MM.1S (cell line): ENCODE data around the gene ADARB2.
"Not testable (repeated sequence)": the region's sequence is repeated elsewhere in the genome, so short reads cannot be mapped to it uniquely, and the experiment has no call there.

Experiments
- DNase-seq: peaks from one replicate; pipeline ENCODE4 v3.0.0-alpha.2; 2015
- H2AFZ ChIP-seq: fragments of 300-600 bp; sonication (generic); 2 replicates; pipeline ENCODE4 v1.6.0; 2016; ENCODE audit warnings: antibody characterized with exemption, low read length
- H3F3A ChIP-seq: fragments of 300-600 bp; sonication (generic); 2 replicates; pipeline ENCODE4 v1.6.1; 2016; ENCODE audit warnings: mild to moderate bottlenecking, antibody characterized with exemption, low read length, moderate library complexity, mixed read lengths; ENCODE audit not compliant: insufficient read depth
- H3K27ac ChIP-seq: fragments of 300-600 bp; sonication (generic); 2 replicates; pipeline ENCODE4 v1.5.1; 2016; ENCODE audit warnings: mild to moderate bottlenecking, low read length
- H3K27me3 ChIP-seq: fragments of 300-600 bp; sonication (generic); replicated peaks from 2 replicates; pipeline ENCODE4 v1.6.0; 2016; ENCODE audit warnings: low read length; ENCODE audit not compliant: insufficient read depth
- H3K36me3 ChIP-seq: fragments of 300-600 bp; sonication (generic); replicated peaks from 2 replicates; pipeline ENCODE4 v1.6.1; 2016; ENCODE audit warnings: mild to moderate bottlenecking, low read length, mixed read lengths; ENCODE audit not compliant: insufficient read depth
- H3K4me1 ChIP-seq: fragments of 300-600 bp; sonication (generic); 2 replicates; pipeline ENCODE4 v1.6.1; 2016; ENCODE audit warnings: low read length, mixed read lengths
- H3K4me2 ChIP-seq: fragments of 300-600 bp; sonication (generic); 2 replicates; pipeline ENCODE4 v1.6.0; 2016; ENCODE audit warnings: low read depth, low read length
- H3K4me3 ChIP-seq: fragments of 300-600 bp; sonication (generic); 2 replicates; pipeline ENCODE4 v1.5.1; 2016; ENCODE audit warnings: low read length, mixed read lengths
- H3K79me2 ChIP-seq: fragments of 300-600 bp; sonication (generic); 2 replicates; pipeline ENCODE4 v1.6.1; 2016; ENCODE audit warnings: mixed run types, low read length, mixed read lengths
- H3K9ac ChIP-seq: fragments of 300-600 bp; sonication (generic); 2 replicates; pipeline ENCODE4 v1.6.1; 2016; ENCODE audit warnings: low read length, mixed read lengths
- H3K9me2 ChIP-seq: fragments of 300-600 bp; sonication (generic); replicated peaks from 2 replicates; pipeline ENCODE4 v1.6.1; 2016; ENCODE audit warnings: mild to moderate bottlenecking, low read length, mixed read lengths; ENCODE audit not compliant: insufficient read depth
- H3K9me3 ChIP-seq: fragments of 300-600 bp; sonication (generic); replicated peaks from 2 replicates; pipeline ENCODE4 v1.6.1; 2016; ENCODE audit warnings: mild to moderate bottlenecking, low read length, mixed read lengths; ENCODE audit not compliant: insufficient read depth
- H4K20me1 ChIP-seq: fragments of 300-600 bp; sonication (generic); 2 replicates; pipeline ENCODE4 v1.6.1; 2016; ENCODE audit warnings: mild to moderate bottlenecking, low read length, moderate library complexity, mixed read lengths; ENCODE audit not compliant: insufficient read depth
- EZH2 ChIP-seq: fragments of 300-600 bp; sonication (generic); optimal IDR thresholded peaks from 2 replicates; pipeline ENCODE3; 2017; ENCODE audit warnings: low read depth, mild to moderate bottlenecking, antibody characterized with exemption, low read length, mixed read lengths
- EZH2phosphoT487 ChIP-seq: fragments of 300-600 bp; sonication (generic); IDR thresholded peaks from 2 replicates; pipeline ENCODE4 v1.6.1; 2018; ENCODE audit warnings: antibody characterized with exemption, low read length
- TF ChIP-seq, protein P1 (sequence below): fragments of 300-600 bp; sonication (generic); IDR thresholded peaks from 2 replicates; pipeline ENCODE4 v1.5.1; 2016; ENCODE audit warnings: antibody characterized with exemption, low read length, mixed read lengths

The ADARB2 gene

DNA sequence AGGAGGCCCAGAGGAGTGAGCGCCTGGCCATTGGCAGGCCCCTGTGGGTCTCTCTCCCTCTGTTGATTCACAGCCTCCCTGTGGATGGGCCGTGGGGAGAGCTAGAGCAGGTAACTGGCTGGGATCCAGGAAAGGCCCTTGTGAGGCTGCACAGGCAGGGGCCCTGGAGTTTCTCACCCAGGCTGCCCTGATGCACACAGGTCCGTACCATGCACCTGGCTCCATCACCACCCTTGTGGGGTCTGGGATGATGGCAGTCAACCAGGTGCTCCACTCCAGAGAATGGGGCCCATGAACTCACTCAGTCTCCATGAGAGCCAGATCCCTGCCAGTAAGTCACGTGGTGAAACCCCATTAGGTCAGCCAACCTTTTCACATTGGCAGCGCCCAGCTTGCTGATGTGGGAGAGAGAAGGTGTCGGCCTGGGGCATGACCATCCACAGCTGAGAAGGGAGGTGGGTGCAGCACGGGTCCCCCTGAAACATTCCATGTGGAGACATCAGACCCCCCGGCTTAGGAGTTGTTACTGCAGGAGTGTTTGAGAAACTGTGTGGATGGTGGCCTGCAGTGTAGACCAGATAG, 320.8 kb downstream of the ADARB2 start:
- no peaks in the 10 kb centered on the region for H3K9me2 ChIP-seq
- peaks cover 17% of the 10 kb centered on the region; the same call in 1 of the 2 replicates for H3K27me3 ChIP-seq
- no peak overlapping the region for H3K4me2 ChIP-seq
- no peaks in the 10 kb centered on the region for H3K4me1 ChIP-seq
- no peak overlapping the region for H3K9ac ChIP-seq
- H3K27ac ChIP-seq, result no peak overlapping the region
- H3K36me3 ChIP-seq, result no peaks in the 10 kb centered on the region
- no peaks in the 10 kb centered on the region for H4K20me1 ChIP-seq
- DNase-seq, result no peak
- H3K4me3 ChIP-seq, result no peak overlapping the region
- TF ChIP-seq EZH2phosphoT487 (no peak), EZH2 (no peak)
- TF ChIP-seq, protein P1, sequence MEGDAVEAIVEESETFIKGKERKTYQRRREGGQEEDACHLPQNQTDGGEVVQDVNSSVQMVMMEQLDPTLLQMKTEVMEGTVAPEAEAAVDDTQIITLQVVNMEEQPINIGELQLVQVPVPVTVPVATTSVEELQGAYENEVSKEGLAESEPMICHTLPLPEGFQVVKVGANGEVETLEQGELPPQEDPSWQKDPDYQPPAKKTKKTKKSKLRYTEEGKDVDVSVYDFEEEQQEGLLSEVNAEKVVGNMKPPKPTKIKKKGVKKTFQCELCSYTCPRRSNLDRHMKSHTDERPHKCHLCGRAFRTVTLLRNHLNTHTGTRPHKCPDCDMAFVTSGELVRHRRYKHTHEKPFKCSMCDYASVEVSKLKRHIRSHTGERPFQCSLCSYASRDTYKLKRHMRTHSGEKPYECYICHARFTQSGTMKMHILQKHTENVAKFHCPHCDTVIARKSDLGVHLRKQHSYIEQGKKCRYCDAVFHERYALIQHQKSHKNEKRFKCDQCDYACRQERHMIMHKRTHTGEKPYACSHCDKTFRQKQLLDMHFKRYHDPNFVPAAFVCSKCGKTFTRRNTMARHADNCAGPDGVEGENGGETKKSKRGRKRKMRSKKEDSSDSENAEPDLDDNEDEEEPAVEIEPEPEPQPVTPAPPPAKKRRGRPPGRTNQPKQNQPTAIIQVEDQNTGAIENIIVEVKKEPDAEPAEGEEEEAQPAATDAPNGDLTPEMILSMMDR, result no peak
- no peaks in the 10 kb centered on the region for H3K9me3 ChIP-seq
- H2AFZ ChIP-seq, result no peak overlapping the region
- no peaks in the 10 kb centered on the region for H3F3A ChIP-seq
- no peaks in the 10 kb centered on the region for H3K79me2 ChIP-seq

DNA sequence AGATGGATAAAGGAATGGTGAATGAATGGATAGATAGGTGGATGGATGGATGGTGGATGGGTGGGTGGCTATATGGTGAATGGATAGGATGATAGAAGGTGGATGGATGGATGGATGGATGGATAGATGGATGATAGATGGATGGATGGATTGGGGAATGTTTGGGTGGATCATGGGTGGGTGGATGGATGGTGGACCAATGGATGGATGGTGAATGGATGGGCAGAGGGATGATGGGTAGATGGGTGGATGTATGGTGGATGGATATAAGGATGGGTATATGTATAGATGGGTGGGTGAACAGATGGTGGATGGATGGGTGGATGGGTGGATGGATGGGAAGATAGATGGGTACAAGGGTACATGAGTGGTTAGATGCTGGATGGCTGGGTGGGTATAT, 322.4 kb downstream of the ADARB2 start:
- Histone ChIP-seq H3K4me2 (no peak overlapping the region), H3K9me2 (no peaks in the 10 kb centered on the region), H3K79me2 (no peaks in the 10 kb centered on the region), H3F3A (no peaks in the 10 kb centered on the region), H3K27ac (no peak overlapping the region), H3K4me3 (no peak overlapping the region), H3K9me3 (no peaks in the 10 kb centered on the region), H3K9ac (no peak overlapping the region), H2AFZ (no peak overlapping the region), H3K36me3 (no peaks in the 10 kb centered on the region), H3K4me1 (no peaks in the 10 kb centered on the region), H3K27me3 (peaks cover 17% of the 10 kb centered on the region; the same call in 1 of the 2 replicates), H4K20me1 (no peaks in the 10 kb centered on the region)
- no peak for DNase-seq
- no peak for TF ChIP-seq EZH2phosphoT487
- TF ChIP-seq EZH2, result no peak
- TF ChIP-seq, protein P1, result no peak

DNA sequence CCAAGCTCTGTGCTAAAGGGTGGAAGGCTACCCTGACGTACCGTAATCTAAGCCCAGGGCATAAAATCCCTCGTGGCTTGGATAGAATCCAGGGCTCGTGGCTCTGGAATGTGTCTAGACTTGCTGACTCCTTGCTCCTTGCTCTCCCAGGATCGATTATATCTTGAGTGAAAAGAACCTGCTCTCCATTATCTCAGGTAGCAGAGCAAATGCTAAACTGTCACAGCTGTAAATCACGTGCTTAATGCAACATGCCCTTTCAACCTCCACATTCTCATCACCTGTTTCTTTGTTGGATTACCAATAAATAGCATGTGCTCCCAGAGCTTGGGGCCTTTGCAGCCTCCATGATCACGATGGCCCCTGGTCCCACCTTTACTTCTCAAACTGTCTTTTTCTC, 323.0 kb downstream of the ADARB2 start:
- H3F3A ChIP-seq, H3K4me1 ChIP-seq, H3K9me3 ChIP-seq, H3K27ac ChIP-seq, H2AFZ ChIP-seq, H3K4me3 ChIP-seq, H3K9ac ChIP-seq, H3K79me2 ChIP-seq, DNase-seq, H3K9me2 ChIP-seq, H4K20me1 ChIP-seq, H3K4me2 ChIP-seq, H3K36me3 ChIP-seq: not testable (repeated sequence)
- peaks cover 17% of the 10 kb centered on the region; the same call in 1 of the 2 replicates for H3K27me3 ChIP-seq

DNA sequence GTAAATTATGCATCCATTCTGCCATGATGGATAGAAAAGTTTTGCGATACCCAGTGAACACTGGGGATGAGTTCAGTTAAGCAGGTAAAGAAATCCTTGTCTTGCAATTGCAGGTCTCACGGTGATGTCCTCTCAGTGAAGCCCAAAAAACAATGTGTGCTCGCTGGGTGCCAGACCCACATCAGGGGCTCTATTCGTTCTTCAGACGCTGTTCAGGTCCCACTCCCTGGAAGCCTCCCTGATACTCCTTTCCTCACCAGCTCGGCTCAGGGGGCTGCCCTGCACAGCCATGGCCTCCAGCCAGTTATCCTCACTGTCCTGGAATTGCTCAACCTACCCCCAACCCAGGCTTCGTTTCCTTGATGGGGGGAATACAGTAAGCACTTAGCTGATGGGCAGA, 323.5 kb downstream of the ADARB2 start:
- Histone ChIP-seq H3K27ac (no peak overlapping the region), H3F3A (no peaks in the 10 kb centered on the region), H3K4me3 (no peak overlapping the region), H3K4me2 (no peak overlapping the region), H3K27me3 (peaks cover 17% of the 10 kb centered on the region; the same call in 1 of the 2 replicates), H3K4me1 (no peaks in the 10 kb centered on the region), H3K9me2 (no peaks in the 10 kb centered on the region), H3K36me3 (no peaks in the 10 kb centered on the region), H3K9me3 (no peaks in the 10 kb centered on the region), H2AFZ (no peak overlapping the region), H4K20me1 (no peaks in the 10 kb centered on the region), H3K79me2 (no peaks in the 10 kb centered on the region), H3K9ac (no peak overlapping the region)
- DNase-seq, result no peak
- TF ChIP-seq, protein P1, result no peak
- TF ChIP-seq EZH2, result no peak
- TF ChIP-seq EZH2phosphoT487, result no peak
